ENCODE data around the gene SLC30A5. TPM values are rescaled to one million over a fixed set of nuclear protein-coding genes. Genes with fewer than 3 reads are reported as not detected.

Gene SLC30A5
- total and polyA plus RNA-seq, 9 of the 15 experiments (the other 6 are each of a cell fraction or from before 2014, with no cell fraction given) = 22.9 to 86.8 (median 62.5) TPM

- TF ChIP-seq E2F3 (CRISPR knock-in tag; IDR thresholded peaks at IDR 0.05) (0 out of 2 replicates have a peak, but pooled peaks have one; percentile 39), CBX1 (IDR thresholded peaks at IDR 0.05; ENCODE audit: low read depth) (peak; percentile 75; the same call in 1 of the 2 replicates), CSDE1 (IDR thresholded peaks at IDR 0.05) (peak in 1 of 2 experiments; percentile 46; a peak in 1 of 4 replicates), SMARCE1 (IDR thresholded peaks at IDR 0.05) (0 out of 2 replicates have a peak, but pooled peaks have one; percentile 35), ETV1 (tag; conservative IDR thresholded peaks at IDR 0.05; ENCODE audit: low read depth) (peak; percentile 84), NFE2 (IDR thresholded peaks at IDR 0.05; ENCODE audit: low read depth) (0 out of 2 replicates have a peak, but pooled peaks have one; percentile 38), POLR2A (conservative IDR thresholded peaks at IDR 0.05) (peak; percentile 94), SREBF1 (IDR thresholded peaks at IDR 0.05; ENCODE audit: borderline replicate concordance, low read depth, low read length) (no peak), MAFF (IDR thresholded peaks at IDR 0.05; ENCODE audit: low read length) (no peak), KLF6 (CRISPR knock-in tag; IDR thresholded peaks at IDR 0.05; ENCODE audit: borderline replicate concordance) (no peak), SFPQ (IDR thresholded peaks at IDR 0.05; ENCODE audit: low read depth, low read length) (no peak), VEZF1 (CRISPR knock-in tag; IDR thresholded peaks at IDR 0.05) (peak; percentile 69; the same call in 1 of the 2 replicates), CLOCK (CRISPR knock-in tag; IDR thresholded peaks at IDR 0.05; ENCODE audit: borderline replicate concordance) (no peak), ZNF589 (CRISPR knock-in tag; IDR thresholded peaks at IDR 0.05; ENCODE audit: low read depth) (no peak), TEAD1 (CRISPR knock-in tag; IDR thresholded peaks at IDR 0.05) (peak in 1 of 2 experiments; percentile 75; a peak in 2 of 4 replicates)
Observed at GRCh38 chr5:69093771-69094482, at the start of gene SLC30A5 (continued).
